GM20000 (cell line): ENCODE measurements around the gene EP400.

ENCODE experiments used
- DNase-seq: peaks from one replicate; pipeline ENCODE4 v3.0.0; 2012; ENCODE audit warnings: low spot score
- CTCF ChIP-seq: IDR thresholded peaks from 2 replicates; pipeline ENCODE4 v1.5.1; 2012; ENCODE audit warnings: mild to moderate bottlenecking, control low read depth; ENCODE audit errors: extremely low read depth, missing control alignments

Gene EP400

GRCh38 chr12:131914179-131914702, 35.5 kb upstream of the EP400 start:
- no peak for TF ChIP-seq CTCF
- no peak for DNase-seq

- no peak for DNase-seq
- no peak for TF ChIP-seq CTCF
Observed at GRCh38 chr12:131915000-131915689, 34.6 kb upstream of the EP400 start.

- DNase-seq = no peak
- no peak for TF ChIP-seq CTCF
Observed at GRCh38 chr12:131915823-131916222, 33.9 kb upstream of the EP400 start.

- DNase-seq = no peak
- no peak for TF ChIP-seq CTCF
Observed at GRCh38 chr12:131916306-131917138, 33.2 kb upstream of the EP400 start.

DNA sequence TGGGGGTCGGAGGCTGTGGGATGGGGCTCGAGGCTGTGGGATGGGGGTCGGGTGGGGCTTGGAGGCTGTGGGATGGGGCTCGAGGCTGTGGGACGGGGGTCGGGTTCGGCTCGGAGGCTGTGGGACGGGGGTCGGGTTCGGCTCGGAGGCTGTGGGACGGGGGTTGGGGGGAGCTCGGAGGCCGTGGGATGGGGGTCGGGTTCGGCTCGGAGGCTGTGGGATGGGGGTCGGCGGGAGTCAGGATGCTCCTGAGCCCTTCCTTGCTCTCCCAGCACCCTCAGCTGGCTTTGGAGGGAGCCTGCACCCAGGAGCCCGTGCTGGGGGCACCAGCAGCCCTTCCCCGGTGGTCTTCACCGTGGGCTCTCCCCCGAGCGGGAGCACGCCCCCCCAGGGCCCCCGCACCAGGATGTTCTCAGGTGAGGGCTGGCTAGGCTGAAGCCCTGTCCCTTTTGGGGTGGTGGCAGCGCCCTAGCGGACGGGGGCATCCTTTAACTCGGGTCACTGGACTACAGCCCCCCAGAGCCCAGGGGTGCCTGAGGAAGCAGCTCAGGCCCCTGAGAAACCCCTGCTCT, 32.5 kb upstream of the EP400 start:
- TF ChIP-seq CTCF = no peak
- DNase-seq = no peak

DNA sequence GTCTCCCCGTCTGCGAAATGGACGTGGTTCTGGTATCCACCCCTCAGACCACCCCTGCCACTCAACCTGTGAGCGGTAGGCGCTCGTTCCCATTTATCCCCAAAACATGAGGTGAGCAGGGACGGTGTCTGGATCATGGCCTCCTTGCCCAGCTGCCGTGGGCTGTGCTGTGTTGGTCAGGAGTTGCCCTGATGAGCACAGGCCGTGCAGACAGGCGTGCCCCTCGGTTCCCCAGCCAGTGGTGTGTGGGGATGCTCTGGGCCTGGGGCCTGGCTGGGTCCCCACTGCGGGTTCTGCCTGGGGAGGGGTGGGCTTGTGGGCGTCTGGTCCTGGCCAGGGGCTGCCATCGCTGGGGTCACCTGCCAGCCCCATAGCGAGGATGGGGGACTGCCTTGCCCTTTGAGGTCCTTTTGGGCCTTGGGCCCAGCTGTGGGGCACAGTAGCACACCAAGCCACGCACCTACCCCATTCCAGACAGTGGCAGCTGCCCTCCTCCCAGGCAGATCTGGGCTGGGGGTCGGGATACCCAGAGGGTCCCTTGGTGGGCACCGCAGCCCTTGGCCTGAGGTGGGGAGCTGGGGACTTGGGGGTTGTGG, 31.9 kb upstream of the EP400 start:
- TF ChIP-seq CTCF = no peak
- DNase-seq = no peak
